SK-N-SH (cell line): ENCODE measurements around the gene FECH.

Source experiments
- CHD2 ChIP-seq: fragments of 150-350 bp; IDR thresholded peaks from 2 replicates; pipeline ENCODE4 v1.6.1; 2018; ENCODE audit warnings: low read length; ENCODE audit not compliant: partially characterized antibody
- CTCF ChIP-seq: fragments of 200-600 bp; sonication (generic); IDR thresholded peaks from 2 replicates; pipeline ENCODE4 v1.6.1; 2017; ENCODE audit warnings: antibody characterized with exemption, mild to moderate bottlenecking, moderate library complexity
- MAX ChIP-seq: IDR thresholded peaks from 2 replicates; pipeline ENCODE4 v1.4.0; 2012; ENCODE audit warnings: low read depth
- MEF2A ChIP-seq: IDR thresholded peaks from 2 replicates; pipeline ENCODE4 v1.4.0; 2012; ENCODE audit warnings: low read depth, borderline replicate concordance
- MXI1 ChIP-seq: IDR thresholded peaks from 2 replicates; pipeline ENCODE4 v1.6.1; 2012; ENCODE audit warnings: mild to moderate bottlenecking, low read depth, low read length, improper control_type of control experiment
- POLR2AphosphoS5 ChIP-seq: IDR thresholded peaks from 2 replicates; pipeline ENCODE4 v1.6.1; 2012; ENCODE audit warnings: low read depth, low read length
- RAD21 ChIP-seq: IDR thresholded peaks from 2 replicates; pipeline ENCODE4 v1.6.1; 2012; ENCODE audit warnings: mild to moderate bottlenecking, low read length
- RCOR1 ChIP-seq: fragments of 150-350 bp; IDR thresholded peaks from 2 replicates; pipeline ENCODE4 v1.6.1; 2017; ENCODE audit warnings: antibody characterized with exemption, low read length
- RFX5 ChIP-seq: IDR thresholded peaks from 2 replicates; pipeline ENCODE4 v1.6.1; 2012; ENCODE audit warnings: mild to moderate bottlenecking, improper control_type of control experiment, low read length
- SMC3 ChIP-seq: IDR thresholded peaks from 2 replicates; pipeline ENCODE4 v1.6.1; 2012; ENCODE audit warnings: low read depth, low read length, improper control_type of control experiment
- USF1 ChIP-seq: IDR thresholded peaks from 2 replicates; pipeline ENCODE4 v1.4.0; 2012; ENCODE audit warnings: low read depth, borderline replicate concordance
- ZBTB33 ChIP-seq: IDR thresholded peaks from 2 replicates; pipeline ENCODE4 v1.4.0; 2012; ENCODE audit warnings: low read depth, borderline replicate concordance

GRCh38 chr18:57631697-57632096 is 45.2 kb upstream of the FECH start:
- TF ChIP-seq CTCF (no peak), RFX5 (no peak), MXI1 (no peak), RAD21 (no peak), ZBTB33 (no peak), RCOR1 (no peak), SMC3 (no peak), MAX (no peak), POLR2AphosphoS5 (no peak), USF1 (no peak), MEF2A (no peak), CHD2 (no peak)
